H9 (cell line): ENCODE measurements around the gene SPEG. TPM values are rescaled to one million over a fixed set of nuclear protein-coding genes. Genes with fewer than 3 reads are reported as not detected.

Source experiments
- DNase-seq: peaks from one replicate; pipeline ENCODE4 v3.0.0-alpha.2; 2017
- H2AFZ ChIP-seq: one replicate; pipeline ENCODE4 v1.6.1; 2013; ENCODE audit warnings: mild to moderate bottlenecking, low read length, control low read depth, moderate library complexity
- H2AK5ac ChIP-seq: 2 replicates; pipeline ENCODE4 v1.6.1; 2013; ENCODE audit warnings: low read length, control low read depth, mixed read lengths; ENCODE audit not compliant: insufficient read length
- H2BK120ac ChIP-seq: one replicate; pipeline ENCODE4 v1.6.1; 2013; ENCODE audit warnings: low read depth, mild to moderate bottlenecking, low read length, control low read depth, inconsistent platforms; ENCODE audit not compliant: poor library complexity, severe bottlenecking
- H2BK12ac ChIP-seq: 2 replicates; pipeline ENCODE4 v1.6.1; 2013; ENCODE audit warnings: low read length, control low read depth, mixed read lengths, low read depth; ENCODE audit not compliant: insufficient read length
- H2BK15ac ChIP-seq: 2 replicates; pipeline ENCODE4 v1.6.1; 2013; ENCODE audit warnings: low read depth, low read length, control low read depth
- H2BK20ac ChIP-seq: one replicate; pipeline ENCODE4 v1.6.1; 2013; ENCODE audit warnings: low read depth, mild to moderate bottlenecking, low read length, control low read depth, inconsistent platforms; ENCODE audit not compliant: poor library complexity, severe bottlenecking
- H2BK5ac ChIP-seq: 2 replicates; pipeline ENCODE4 v1.6.1; 2013; ENCODE audit warnings: low read length, control low read depth, mixed read lengths; ENCODE audit not compliant: insufficient read length
- H3K14ac ChIP-seq: 2 replicates; pipeline ENCODE4 v1.6.1; 2013; ENCODE audit warnings: low read length, control low read depth; ENCODE audit not compliant: insufficient read depth
- H3K18ac ChIP-seq: 2 replicates; pipeline ENCODE4 v1.6.1; 2013; ENCODE audit warnings: low read depth, mild to moderate bottlenecking, mixed read lengths, low read length, control low read depth; ENCODE audit not compliant: insufficient read length
- H3K23ac ChIP-seq: 2 replicates; pipeline ENCODE4 v1.6.1; 2013; ENCODE audit warnings: low read length, control low read depth, mixed read lengths, low read depth; ENCODE audit not compliant: insufficient read length
- H3K23me2 ChIP-seq: 2 replicates; pipeline ENCODE4 v1.6.1; 2013; ENCODE audit warnings: low read depth, mild to moderate bottlenecking, mixed read lengths, low read length, control low read depth; ENCODE audit not compliant: insufficient read length, poor library complexity, severe bottlenecking
- H3K27ac ChIP-seq: 2 replicates; pipeline ENCODE4 v1.5.1; 2013; ENCODE audit warnings: low read length, control low read depth, mixed read lengths, low read depth; ENCODE audit not compliant: insufficient read length
- H3K27me3 ChIP-seq: 2 replicates; pipeline ENCODE4 v1.6.1; 2013; ENCODE audit warnings: low read length, control low read depth, inconsistent platforms; ENCODE audit not compliant: insufficient read depth
- H3K4ac ChIP-seq: 2 replicates; pipeline ENCODE4 v1.6.1; 2013; ENCODE audit warnings: low read depth, mild to moderate bottlenecking, control low read depth, inconsistent platforms, low read length, moderate library complexity
- H3K4me1 ChIP-seq: 2 replicates; pipeline ENCODE4 v1.6.1; 2013; ENCODE audit warnings: low read length, control low read depth, inconsistent platforms; ENCODE audit not compliant: insufficient read depth
- H3K4me2 ChIP-seq: 2 replicates; pipeline ENCODE4 v1.6.1; 2013; ENCODE audit warnings: low read length, control low read depth, mixed read lengths; ENCODE audit not compliant: insufficient read length, insufficient read depth
- H3K56ac ChIP-seq: 2 replicates; pipeline ENCODE4 v1.6.1; 2013; ENCODE audit warnings: low read depth, mild to moderate bottlenecking, mixed read lengths, low read length, control low read depth; ENCODE audit not compliant: insufficient read length
- H3K79me1 ChIP-seq: 2 replicates; pipeline ENCODE4 v1.6.1; 2013; ENCODE audit warnings: low read depth, mild to moderate bottlenecking, moderate library complexity, low read length, control low read depth, inconsistent platforms; ENCODE audit not compliant: insufficient read depth, poor library complexity, severe bottlenecking
- H3K79me2 ChIP-seq: 2 replicates; pipeline ENCODE4 v1.6.1; 2013; ENCODE audit warnings: low read length, control low read depth, inconsistent platforms; ENCODE audit not compliant: insufficient read depth
- H3K9ac ChIP-seq: 2 replicates; pipeline ENCODE4 v1.6.1; 2013; ENCODE audit warnings: low read length, control low read depth, mixed read lengths; ENCODE audit not compliant: insufficient read length; ENCODE audit errors: extremely low read depth
- H3K9me3 ChIP-seq: one replicate; pipeline ENCODE4 v1.6.1; 2013; ENCODE audit warnings: low read depth, low read length, inconsistent platforms; ENCODE audit not compliant: control insufficient read depth
- H3T11ph ChIP-seq: one replicate; pipeline ENCODE4 v1.6.1; 2013; ENCODE audit warnings: mild to moderate bottlenecking, low read length, control low read depth, inconsistent platforms
- H4K20me1 ChIP-seq: one replicate; pipeline ENCODE4 v1.6.1; 2013; ENCODE audit not compliant: control insufficient read depth, insufficient read length, insufficient read depth
- H4K5ac ChIP-seq: 2 replicates; pipeline ENCODE4 v1.6.1; 2013; ENCODE audit warnings: low read depth, mild to moderate bottlenecking, mixed read lengths, low read length, control low read depth; ENCODE audit not compliant: insufficient read length
- H4K8ac ChIP-seq: replicated peaks from 2 replicates; pipeline ENCODE4 v1.6.1; 2013; ENCODE audit warnings: low read length, control low read depth, mixed read lengths, low read depth; ENCODE audit not compliant: insufficient read length
- H4K91ac ChIP-seq: 2 replicates; pipeline ENCODE4 v1.6.1; 2013; ENCODE audit warnings: low read depth, mild to moderate bottlenecking, moderate library complexity, mixed read lengths, low read length, control low read depth; ENCODE audit not compliant: insufficient read length
- H3K27ac Mint-ChIP-seq, 3 experiments: 2 replicates in 2 of 3; 3 replicates in 1 of 3; pipeline ENCODE4 v1.8.0; 2020 to 2021; ENCODE audit warnings: mixed read lengths in 3 of 3, mild to moderate bottlenecking in 1 of 3, moderate library complexity in 1 of 3
- H3K27me3 Mint-ChIP-seq: 2 replicates; pipeline ENCODE4 v1.8.0; 2021; ENCODE audit warnings: low read depth, mild to moderate bottlenecking, moderate library complexity, mixed read lengths
- H3K36me3 Mint-ChIP-seq, 3 experiments: 2 replicates in 2 of 3; 3 replicates in 1 of 3; pipeline ENCODE4 v1.8.0; 2020 to 2021; ENCODE audit warnings: low read depth in 3 of 3, mixed read lengths in 3 of 3; ENCODE audit not compliant: insufficient read depth in 1 of 3
- H3K4me1 Mint-ChIP-seq, 2 experiments: 2 replicates each; pipeline ENCODE4 v1.8.0; 2020; ENCODE audit warnings: mixed read lengths in 2 of 2
- H3K4me3 Mint-ChIP-seq, 2 experiments: 2 replicates in 1 of 2; 3 replicates in 1 of 2; pipeline ENCODE4 v1.8.0; 2020 to 2021; ENCODE audit warnings: mild to moderate bottlenecking in 2 of 2, mixed read lengths in 2 of 2, moderate library complexity in 1 of 2
- H3K9me3 Mint-ChIP-seq, 2 experiments: 2 replicates in 1 of 2; 3 replicates in 1 of 2; pipeline ENCODE4 v1.8.0; 2020; ENCODE audit warnings: mild to moderate bottlenecking in 2 of 2, mixed read lengths in 2 of 2, moderate library complexity in 1 of 2
- CTCF ChIP-seq: fragments of 200-600 bp; sonication (generic); conservative IDR thresholded peaks from 3 replicates; pipeline ENCODE4 v1.8.0; 2021; ENCODE audit warnings: antibody characterized with exemption, mild to moderate bottlenecking
- whole genome bisulfite sequencing: extraction: QIAGEN DNeasy Blood & Tissue Kit; methylation state at CpG from one replicate; pipeline ENCODE4 v1.1.7; 2013; ENCODE audit warnings: missing lambda C conversion rate, low lambda C conversion rate, mixed read lengths; ENCODE audit not compliant: insufficient read length; ENCODE audit errors: extremely low coverage; 5-methylcytosine and 5-hydroxymethylcytosine counted together
- total RNA-seq: library from RNA; stranded (reverse); gene quantifications from 2 replicates; pipeline ENCODE4 v1.2.1, GENCODE V29; 2021

Gene SPEG
- total RNA-seq, 1 experiment from 2014 or later = 23.7 TPM

- no CpG with 5 or more reads among the region's 17 CpGs for WGBS
- Histone ChIP-seq H2BK12ac (no peak overlapping the region), H4K91ac (no peak overlapping the region), H4K8ac (no peak overlapping the region), H3T11ph (no peak overlapping the region), H2BK120ac (no peak overlapping the region), H3K4me1 (peaks cover 9% of the 10 kb centered on the region; the same call in 1 of the 2 replicates), H3K79me2 (no peaks in the 10 kb centered on the region), H3K9me3 (no peaks in the 10 kb centered on the region), H2AK5ac (no peak overlapping the region), H3K4ac (no peak overlapping the region), H3K79me1 (no peaks in the 10 kb centered on the region), H3K23me2 (no peaks in the 10 kb centered on the region), H2BK15ac (no peak overlapping the region), H2BK20ac (no peak overlapping the region), H3K14ac (no peak overlapping the region), H2BK5ac (no peak overlapping the region), H3K18ac (no peak overlapping the region), H4K20me1 (peaks cover 3% of the 10 kb centered on the region), H3K9ac (no peak overlapping the region), H2AFZ (no peak overlapping the region), H3K27me3 (peaks cover 19% of the 10 kb centered on the region; the same call in 1 of the 2 replicates), H3K23ac (no peak overlapping the region), H3K56ac (no peak overlapping the region), H3K27ac (no peak overlapping the region), H4K5ac (no peak overlapping the region), H3K4me2 (no peak overlapping the region)
- DNase-seq = no peak
- no peak for TF ChIP-seq CTCF
- Mint-ChIP-seq H3K27me3 (peaks cover 80% of the 10 kb centered on the region), H3K4me3 (no peak overlapping the region; a peak in 1 of 5 replicates), H3K36me3 (no peaks in the 10 kb centered on the region; a peak in 1 of 7 replicates), H3K27ac (no peak overlapping the region; a peak in 1 of 7 replicates), H3K9me3 (no peaks in the 10 kb centered on the region; a peak in 3 of 5 replicates), H3K4me1 (peaks cover 42 to 65% of the 10 kb centered on the region in 2 experiments)
Measured at GRCh38 chr2:219515874-219516629, 81.4 kb downstream of the SPEG start.
